Mammary epithelial cell (primary cell): ENCODE data around the gene CGA.

ENCODE experiments used
- CTCF ChIP-seq, 2 donors: IDR thresholded peaks in 1 of 2; conservative IDR thresholded peaks in 1 of 2; 2 replicates each; pipeline ENCODE4 v1.5.1; 2011 to 2012; ENCODE audit warnings: inconsistent platforms in 2 of 2, low read length in 2 of 2, mild to moderate bottlenecking in 2 of 2, control low read depth in 1 of 2, low read depth in 1 of 2; ENCODE audit not compliant: insufficient read depth in 1 of 2; ENCODE audit errors: extremely low read depth in 1 of 2
- EZH2 ChIP-seq: IDR thresholded peaks from 2 replicates; pipeline ENCODE4 v1.6.1; 2012; ENCODE audit warnings: low read length, inconsistent platforms, borderline replicate concordance

DNA sequence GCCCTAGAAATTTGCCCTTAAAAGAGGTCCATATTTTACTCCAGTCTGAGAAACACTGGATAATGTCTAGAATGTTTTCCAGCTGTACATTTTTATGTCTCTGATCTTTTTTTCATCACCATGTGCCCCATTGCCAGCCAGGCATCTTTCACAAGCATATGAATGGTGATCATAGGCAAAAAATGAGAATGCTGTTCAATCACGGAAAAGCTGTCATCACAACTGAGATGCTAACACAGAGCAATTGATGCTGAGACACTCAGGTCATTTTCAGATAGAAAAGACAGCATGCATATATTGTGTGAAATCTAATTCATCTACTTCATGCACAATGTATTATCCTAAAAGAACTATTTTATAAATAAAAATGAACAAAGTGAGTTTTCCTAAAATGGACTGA, 41.6 kb downstream of the CGA start:
- no peak for TF ChIP-seq EZH2
- no peak for TF ChIP-seq CTCF (conservative IDR thresholded peaks at IDR 0.05 in 1 of 2, IDR thresholded peaks at IDR 0.05 in 1 of 2; ENCODE audit: extremely low read depth in 1 of 2, insufficient read depth in 1 of 2, low read depth in 1 of 2, low read length in 2 of 2)
